RWPE2 (cell line): ENCODE results near the gene CASK.
"Not testable (repeated sequence)": the region's sequence is repeated elsewhere in the genome, so short reads cannot be mapped to it uniquely, and the experiment has no call there.

ENCODE experiments used
- ATAC-seq: fragments of 200-7000 bp; cut with Tn5 transposase; 3 replicates; pipeline ENCODE4 v1.9.1; 2021; ENCODE audit warnings: low read depth
- DNase-seq: peaks from one replicate; pipeline ENCODE4 v3.0.0-alpha.2; 2020; ENCODE audit warnings: low spot score
- H3K27ac ChIP-seq: fragments of 450-650 bp; 2 replicates; pipeline ENCODE4 v1.5.1; 2017; ENCODE audit warnings: mild to moderate bottlenecking; ENCODE audit not compliant: poor library complexity, severe bottlenecking
- H3K27me3 ChIP-seq: fragments of 250-450 bp; sonication (Bioruptor Pico); 2 replicates; pipeline ENCODE4 v1.5.1; 2021; ENCODE audit warnings: mild to moderate bottlenecking, moderate library complexity; ENCODE audit not compliant: insufficient read depth, poor library complexity, severe bottlenecking
- H3K36me3 ChIP-seq: fragments of 250-450 bp; sonication (Bioruptor Pico); 2 replicates; pipeline ENCODE4 v1.5.1; 2020; ENCODE audit warnings: low read depth, mild to moderate bottlenecking, moderate library complexity
- H3K4me1 ChIP-seq: fragments of 250-450 bp; sonication (Bioruptor Pico); 2 replicates; pipeline ENCODE4 v1.5.1; 2021; ENCODE audit warnings: mild to moderate bottlenecking, moderate library complexity; ENCODE audit not compliant: insufficient read depth, poor library complexity, severe bottlenecking
- H3K4me3 ChIP-seq: fragments of 250-450 bp; sonication (Bioruptor Pico); 2 replicates; pipeline ENCODE4 v1.5.1; 2021; ENCODE audit warnings: mild to moderate bottlenecking, moderate library complexity; ENCODE audit not compliant: severe bottlenecking
- H3K9me3 ChIP-seq: fragments of 250-450 bp; sonication (Bioruptor Pico); 2 replicates; pipeline ENCODE4 v1.5.1; 2021; ENCODE audit warnings: mild to moderate bottlenecking, moderate library complexity; ENCODE audit not compliant: severe bottlenecking
- TF ChIP-seq, protein P1 (sequence below): fragments of 450-650 bp; IDR thresholded peaks from one replicate; pipeline ENCODE4 v1.5.1; 2017; ENCODE audit warnings: mild to moderate bottlenecking, moderate library complexity; ENCODE audit not compliant: poor library complexity, severe bottlenecking

The CASK gene

GRCh38 chrX:41515376-41515775, 408.0 kb downstream of the CASK start:
- ATAC-seq (no peak), DNase-seq (no peak)
- Histone ChIP-seq H3K4me3 (no peak overlapping the region), H3K27me3 (no peaks in the 10 kb centered on the region), H3K36me3 (no peaks in the 10 kb centered on the region), H3K27ac (no peak overlapping the region), H3K9me3 (no peaks in the 10 kb centered on the region), H3K4me1 (no peaks in the 10 kb centered on the region)
- TF ChIP-seq, protein P1, sequence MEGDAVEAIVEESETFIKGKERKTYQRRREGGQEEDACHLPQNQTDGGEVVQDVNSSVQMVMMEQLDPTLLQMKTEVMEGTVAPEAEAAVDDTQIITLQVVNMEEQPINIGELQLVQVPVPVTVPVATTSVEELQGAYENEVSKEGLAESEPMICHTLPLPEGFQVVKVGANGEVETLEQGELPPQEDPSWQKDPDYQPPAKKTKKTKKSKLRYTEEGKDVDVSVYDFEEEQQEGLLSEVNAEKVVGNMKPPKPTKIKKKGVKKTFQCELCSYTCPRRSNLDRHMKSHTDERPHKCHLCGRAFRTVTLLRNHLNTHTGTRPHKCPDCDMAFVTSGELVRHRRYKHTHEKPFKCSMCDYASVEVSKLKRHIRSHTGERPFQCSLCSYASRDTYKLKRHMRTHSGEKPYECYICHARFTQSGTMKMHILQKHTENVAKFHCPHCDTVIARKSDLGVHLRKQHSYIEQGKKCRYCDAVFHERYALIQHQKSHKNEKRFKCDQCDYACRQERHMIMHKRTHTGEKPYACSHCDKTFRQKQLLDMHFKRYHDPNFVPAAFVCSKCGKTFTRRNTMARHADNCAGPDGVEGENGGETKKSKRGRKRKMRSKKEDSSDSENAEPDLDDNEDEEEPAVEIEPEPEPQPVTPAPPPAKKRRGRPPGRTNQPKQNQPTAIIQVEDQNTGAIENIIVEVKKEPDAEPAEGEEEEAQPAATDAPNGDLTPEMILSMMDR, result no peak

- Histone ChIP-seq H3K9me3 (no peaks in the 10 kb centered on the region), H3K4me3 (no peak overlapping the region), H3K36me3 (no peaks in the 10 kb centered on the region), H3K27me3 (no peaks in the 10 kb centered on the region), H3K27ac (no peak overlapping the region), H3K4me1 (no peaks in the 10 kb centered on the region)
- DNase-seq (no peak), ATAC-seq (no peak)
- TF ChIP-seq, protein P1, result no peak
Observed at GRCh38 chrX:41514179-41514578, 409.2 kb downstream of the CASK start.

DNA sequence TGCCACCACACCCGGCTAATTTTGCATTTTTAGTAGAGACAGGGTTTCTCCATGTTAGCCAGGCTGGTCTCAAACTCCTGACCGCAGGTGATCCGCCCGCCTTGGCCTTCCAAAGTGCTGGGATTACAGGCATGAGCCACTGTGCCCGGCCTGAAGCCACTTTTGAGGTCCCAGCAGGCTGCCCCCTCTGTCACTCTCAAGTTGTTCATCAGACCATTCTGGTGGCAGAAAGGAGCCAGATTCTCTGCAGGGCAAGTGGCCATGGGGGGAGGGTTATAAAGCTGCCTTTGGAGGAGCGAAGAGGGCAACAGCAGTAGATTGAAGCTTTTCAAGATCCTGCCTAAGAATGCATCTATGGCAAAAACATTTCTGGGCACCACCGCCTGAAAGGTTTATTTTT, 410.5 kb downstream of the CASK start:
- not testable (repeated sequence) for ATAC-seq, H3K27ac ChIP-seq

DNA sequence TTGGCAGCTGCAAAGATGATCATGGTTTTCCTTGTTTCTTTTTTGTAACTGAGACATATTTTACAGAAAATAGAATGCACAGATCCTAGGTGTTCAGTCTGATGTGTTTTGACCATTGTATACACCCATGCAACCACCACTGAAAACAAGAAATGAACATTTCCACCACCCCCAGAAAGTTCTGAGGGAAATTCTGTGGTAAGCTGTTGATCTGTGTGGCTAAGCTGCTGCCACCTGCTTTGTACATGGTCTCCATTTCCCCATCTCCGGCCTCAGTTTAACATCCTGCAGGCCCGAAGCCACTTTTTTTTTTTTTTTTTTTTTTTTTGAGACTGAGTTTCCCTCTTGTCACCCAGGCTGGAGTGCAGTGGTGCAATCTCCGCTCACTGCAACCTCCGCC, 411.0 kb downstream of the CASK start:
- DNase-seq (no peak), ATAC-seq (no peak)
- Histone ChIP-seq H3K27me3 (no peaks in the 10 kb centered on the region), H3K36me3 (no peaks in the 10 kb centered on the region), H3K4me1 (no peaks in the 10 kb centered on the region), H3K27ac (no peak overlapping the region), H3K9me3 (no peaks in the 10 kb centered on the region), H3K4me3 (no peak overlapping the region)
- TF ChIP-seq, protein P1, result no peak

More for the DNA sequence above, 410.5 kb downstream of the CASK start:
- not testable (repeated sequence) for H3K4me3 ChIP-seq, H3K4me1 ChIP-seq, H3K36me3 ChIP-seq, H3K9me3 ChIP-seq, DNase-seq, H3K27me3 ChIP-seq

- Histone ChIP-seq H3K27ac (no peak overlapping the region), H3K9me3 (no peaks in the 10 kb centered on the region), H3K27me3 (no peaks in the 10 kb centered on the region), H3K36me3 (no peaks in the 10 kb centered on the region), H3K4me3 (no peak overlapping the region), H3K4me1 (no peaks in the 10 kb centered on the region)
- DNase-seq (no peak), ATAC-seq (no peak)
- TF ChIP-seq, protein P1, result no peak
Observed at GRCh38 chrX:41507919-41508318, 415.4 kb downstream of the CASK start.

- Histone ChIP-seq H3K4me1 (no peaks in the 10 kb centered on the region), H3K4me3 (no peak overlapping the region), H3K27ac (no peak overlapping the region), H3K9me3 (no peaks in the 10 kb centered on the region), H3K27me3 (no peaks in the 10 kb centered on the region), H3K36me3 (no peaks in the 10 kb centered on the region)
- TF ChIP-seq, protein P1, result no peak
- ATAC-seq (no peak), DNase-seq (no peak)
Observed at GRCh38 chrX:41502004-41502403, 421.4 kb downstream of the CASK start.
